Measurements from ENCODE around the gene NOP53.

DNA sequence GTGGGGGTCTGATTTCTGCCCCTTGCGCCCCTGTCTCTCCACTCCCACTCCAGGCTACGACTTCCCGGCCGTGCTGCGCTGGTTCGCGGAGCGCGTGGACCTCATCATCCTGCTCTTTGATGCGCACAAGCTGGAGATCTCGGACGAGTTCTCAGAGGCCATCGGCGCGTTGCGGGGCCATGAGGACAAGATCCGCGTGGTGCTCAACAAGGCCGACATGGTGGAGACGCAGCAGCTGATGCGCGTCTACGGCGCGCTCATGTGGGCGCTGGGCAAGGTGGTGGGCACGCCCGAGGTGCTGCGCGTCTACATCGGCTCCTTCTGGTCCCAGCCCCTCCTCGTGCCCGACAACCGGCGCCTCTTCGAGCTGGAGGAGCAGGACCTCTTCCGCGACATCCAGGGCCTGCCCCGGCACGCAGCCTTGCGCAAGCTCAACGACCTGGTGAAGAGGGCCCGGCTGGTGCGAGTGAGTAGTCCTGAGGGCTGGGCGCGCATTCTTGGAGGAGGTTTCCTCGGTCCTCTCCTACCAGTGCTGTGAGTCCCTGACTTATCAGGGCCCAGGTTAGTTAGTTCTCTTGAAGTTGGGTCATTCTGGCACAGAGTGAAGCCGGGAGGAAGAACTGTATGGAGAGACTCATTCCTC lies 19.5 kb upstream of the NOP53 start:
- TF ChIP-seq, protein P1, sequence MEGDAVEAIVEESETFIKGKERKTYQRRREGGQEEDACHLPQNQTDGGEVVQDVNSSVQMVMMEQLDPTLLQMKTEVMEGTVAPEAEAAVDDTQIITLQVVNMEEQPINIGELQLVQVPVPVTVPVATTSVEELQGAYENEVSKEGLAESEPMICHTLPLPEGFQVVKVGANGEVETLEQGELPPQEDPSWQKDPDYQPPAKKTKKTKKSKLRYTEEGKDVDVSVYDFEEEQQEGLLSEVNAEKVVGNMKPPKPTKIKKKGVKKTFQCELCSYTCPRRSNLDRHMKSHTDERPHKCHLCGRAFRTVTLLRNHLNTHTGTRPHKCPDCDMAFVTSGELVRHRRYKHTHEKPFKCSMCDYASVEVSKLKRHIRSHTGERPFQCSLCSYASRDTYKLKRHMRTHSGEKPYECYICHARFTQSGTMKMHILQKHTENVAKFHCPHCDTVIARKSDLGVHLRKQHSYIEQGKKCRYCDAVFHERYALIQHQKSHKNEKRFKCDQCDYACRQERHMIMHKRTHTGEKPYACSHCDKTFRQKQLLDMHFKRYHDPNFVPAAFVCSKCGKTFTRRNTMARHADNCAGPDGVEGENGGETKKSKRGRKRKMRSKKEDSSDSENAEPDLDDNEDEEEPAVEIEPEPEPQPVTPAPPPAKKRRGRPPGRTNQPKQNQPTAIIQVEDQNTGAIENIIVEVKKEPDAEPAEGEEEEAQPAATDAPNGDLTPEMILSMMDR (IDR thresholded peaks at IDR 0.05; ENCODE audit: borderline replicate concordance, extremely low read depth, low read length, poor library complexity, severe bottlenecking) = no peak
- no peak for TF ChIP-seq EZH2 (IDR thresholded peaks at IDR 0.05; ENCODE audit: borderline replicate concordance, low read depth, low read length, severe bottlenecking)
